Neural cell (in vitro differentiated cells): Measurements from ENCODE around the gene CBFA2T3. TPM values are rescaled to one million over a fixed set of nuclear protein-coding genes. Genes with fewer than 3 reads are reported as not detected.

Source experiments
- H2AFZ ChIP-seq: fragments of 200-600, 300-800 bp; sonication (generic), shearing (Covaris generic); 2 replicates; pipeline ENCODE4 v1.6.0; 2014; ENCODE audit warnings: low read depth, mild to moderate bottlenecking, antibody characterized with exemption, low read length, moderate library complexity
- H3F3A ChIP-seq: fragments of 200-600 bp; shearing (Covaris generic); 2 replicates; pipeline ENCODE4 v1.6.1; 2016; ENCODE audit warnings: mild to moderate bottlenecking, moderate library complexity, mixed read lengths, antibody characterized with exemption, low read length; ENCODE audit not compliant: insufficient read depth, poor library complexity, severe bottlenecking
- H3K27ac ChIP-seq: fragments of 200-600, 300-800 bp; sonication (generic), shearing (Covaris generic); 2 replicates; pipeline ENCODE4 v1.5.1; 2014; ENCODE audit warnings: mild to moderate bottlenecking, low read length, moderate library complexity
- H3K27me3 ChIP-seq: fragments of 300-800, 200-600 bp; sonication (generic), shearing (Covaris generic); 2 replicates; pipeline ENCODE4 v1.6.0; 2014; ENCODE audit warnings: mild to moderate bottlenecking, low read depth, low read length, moderate library complexity; ENCODE audit not compliant: insufficient read depth
- H3K36me3 ChIP-seq: fragments of 300-800, 200-600 bp; sonication (generic), shearing (Covaris generic); 2 replicates; pipeline ENCODE4 v1.5.1; 2014; ENCODE audit warnings: mild to moderate bottlenecking, antibody characterized with exemption, low read length, moderate library complexity; ENCODE audit not compliant: insufficient read depth
- H3K4me2 ChIP-seq: fragments of 300-800, 200-600 bp; sonication (generic), shearing (Covaris generic); 2 replicates; pipeline ENCODE4 v1.6.0; 2014; ENCODE audit warnings: mild to moderate bottlenecking, low read length
- H3K4me3 ChIP-seq: fragments of 300-800, 200-600 bp; sonication (generic), shearing (Covaris generic); 2 replicates; pipeline ENCODE4 v1.5.1; 2014; ENCODE audit warnings: mild to moderate bottlenecking, low read length, moderate library complexity
- H3K79me2 ChIP-seq: fragments of 200-600 bp; shearing (Covaris generic); replicated peaks from 2 replicates; pipeline ENCODE4 v1.6.0; 2014; ENCODE audit warnings: mild to moderate bottlenecking, low read length, moderate library complexity; ENCODE audit not compliant: insufficient read depth
- H3K9ac ChIP-seq: fragments of 300-800, 200-600 bp; sonication (generic), shearing (Covaris generic); 2 replicates; pipeline ENCODE4 v1.6.1; 2016; ENCODE audit warnings: mild to moderate bottlenecking, low read length, mixed read lengths
- H3K9me2 ChIP-seq: fragments of 200-600 bp; shearing (Covaris generic); 2 replicates; pipeline ENCODE4 v1.6.1; 2016; ENCODE audit warnings: mild to moderate bottlenecking, low read length, mixed read lengths; ENCODE audit not compliant: insufficient read depth
- H3K9me3 ChIP-seq: fragments of 200-600, 300-800 bp; sonication (generic), shearing (Covaris generic); 2 replicates; pipeline ENCODE4 v1.6.1; 2016; ENCODE audit warnings: mild to moderate bottlenecking, mixed run types, low read length, moderate library complexity, mixed read lengths
- H4K20me1 ChIP-seq: fragments of 200-600 bp; shearing (Covaris generic); 2 replicates; pipeline ENCODE4 v1.6.1; 2016; ENCODE audit warnings: mild to moderate bottlenecking, mixed run types; ENCODE audit not compliant: insufficient read depth
- CTCF ChIP-seq: fragments of 450-650 bp; IDR thresholded peaks from 2 replicates; pipeline ENCODE4 v1.5.1; 2014; ENCODE audit warnings: antibody characterized with exemption, mild to moderate bottlenecking, moderate library complexity; ENCODE audit not compliant: poor library complexity, severe bottlenecking
- EP300 ChIP-seq: fragments of 450-650 bp; conservative IDR thresholded peaks from 2 replicates; pipeline ENCODE4 v1.6.1; 2014; ENCODE audit warnings: antibody characterized with exemption, mild to moderate bottlenecking, moderate library complexity; ENCODE audit not compliant: poor library complexity, severe bottlenecking
- EZH2 ChIP-seq: fragments of 200-600, 300-800 bp; shearing (Covaris generic), sonication (generic); IDR thresholded peaks from 2 replicates; pipeline ENCODE4 v1.6.1; 2014; ENCODE audit warnings: antibody characterized with exemption, low read length, borderline replicate concordance, mild to moderate bottlenecking; ENCODE audit not compliant: insufficient read depth, poor library complexity, severe bottlenecking
- MXI1 ChIP-seq: fragments of 450-650 bp; conservative IDR thresholded peaks from 2 replicates; pipeline ENCODE4 v1.6.1; 2014; ENCODE audit warnings: antibody characterized with exemption, mild to moderate bottlenecking; ENCODE audit not compliant: poor library complexity, severe bottlenecking
- POLR2AphosphoS5 ChIP-seq: IDR thresholded peaks from 2 replicates; pipeline ENCODE4 v1.6.1; 2012
- RAD21 ChIP-seq: fragments of 450-650 bp; conservative IDR thresholded peaks from 2 replicates; pipeline ENCODE4 v1.6.1; 2014; ENCODE audit warnings: antibody characterized with exemption, mild to moderate bottlenecking, moderate library complexity
- REST ChIP-seq: IDR thresholded peaks from 2 replicates; pipeline ENCODE4 v1.6.1; 2012; ENCODE audit warnings: borderline replicate concordance
- SMC3 ChIP-seq: fragments of 450-650 bp; conservative IDR thresholded peaks from 2 replicates; pipeline ENCODE4 v1.6.1; 2014; ENCODE audit warnings: antibody characterized with exemption, mild to moderate bottlenecking, moderate library complexity; ENCODE audit not compliant: poor library complexity
- TAF1 ChIP-seq: IDR thresholded peaks from 2 replicates; pipeline ENCODE4 v1.6.1; 2012; ENCODE audit warnings: low read depth
- polyA plus RNA-seq: library from polyadenylated mRNA; depleted of rRNA; stranded (reverse); fragments of >200 nt; gene quantifications from 2 replicates; pipeline ENCODE4 v1.2.3, GENCODE V29; 2014

The CBFA2T3 gene
- polyA plus RNA-seq, 1 donor from 2014 or later = 2.1 TPM

GRCh38 chr16:88915639-88916327 lies 61.2 kb downstream of the CBFA2T3 start:
- Histone ChIP-seq H3K4me3 (no peak overlapping the region), H3F3A (no peaks in the 10 kb centered on the region), H3K9ac (no peak overlapping the region), H3K9me3 (no peaks in the 10 kb centered on the region), H3K79me2 (no peaks in the 10 kb centered on the region), H3K27ac (no peak overlapping the region), H3K9me2 (no peaks in the 10 kb centered on the region), H4K20me1 (no peaks in the 10 kb centered on the region), H3K4me2 (no peak overlapping the region), H3K27me3 (no peaks in the 10 kb centered on the region), H3K36me3 (no peaks in the 10 kb centered on the region), H2AFZ (no peak overlapping the region)
- TF ChIP-seq RAD21 (no peak), EP300 (no peak), TAF1 (no peak), CTCF (no peak), MXI1 (no peak), SMC3 (no peak), POLR2AphosphoS5 (no peak), REST (no peak), EZH2 (no peak)

GRCh38 chr16:88914750-88915368 lies 62.1 kb downstream of the CBFA2T3 start:
- no peak overlapping the region for H3K4me3 ChIP-seq
- no peaks in the 10 kb centered on the region for H3K36me3 ChIP-seq
- H3K9ac ChIP-seq = no peak overlapping the region
- no peak overlapping the region for H3K4me2 ChIP-seq
- H3K27ac ChIP-seq = no peak overlapping the region
- TF ChIP-seq MXI1 (no peak), SMC3 (no peak), EZH2 (no peak), POLR2AphosphoS5 (no peak), TAF1 (no peak), EP300 (no peak), REST (no peak)
- H3K9me2 ChIP-seq = no peaks in the 10 kb centered on the region
- no peaks in the 10 kb centered on the region for H3K27me3 ChIP-seq
- no peaks in the 10 kb centered on the region for H3F3A ChIP-seq
- no peaks in the 10 kb centered on the region for H3K79me2 ChIP-seq
- no peaks in the 10 kb centered on the region for H3K9me3 ChIP-seq
- H2AFZ ChIP-seq = no peak overlapping the region
- no peaks in the 10 kb centered on the region for H4K20me1 ChIP-seq
